SK-N-SH treated with all-trans-retinoic acid at 6 μM for 48 hours (cell line): Measurements from ENCODE around the gene OR11L1.

Experiments
- CSDC2 ChIP-seq: fragments of 250-450 bp; sonication (Bioruptor Pico); IDR thresholded peaks from 2 replicates; pipeline ENCODE4 v1.5.0; 2020; ENCODE audit warnings: mild to moderate bottlenecking, moderate library complexity
- OSR1 ChIP-seq: fragments of 250-450 bp; sonication (Bioruptor Pico); IDR thresholded peaks from 2 replicates; pipeline ENCODE4 v1.8.0; 2022; ENCODE audit warnings: moderate library complexity, mild to moderate bottlenecking, inconsistent platforms
- RARB ChIP-seq: fragments of 250-450 bp; sonication (Bioruptor Pico); IDR thresholded peaks from 2 replicates; pipeline ENCODE4 v1.8.0; 2021; ENCODE audit warnings: mild to moderate bottlenecking, moderate library complexity
- ZFP30 ChIP-seq: fragments of 450-650 bp; formaldehyde crosslinking; IDR thresholded peaks from 2 replicates; pipeline ENCODE4 v1.5.0; 2022; ENCODE audit warnings: mild to moderate bottlenecking, moderate library complexity
- ZNF70 ChIP-seq: fragments of 450-650 bp; formaldehyde crosslinking; IDR thresholded peaks from 2 replicates; pipeline ENCODE4 v1.5.0; 2020; ENCODE audit warnings: mild to moderate bottlenecking, moderate library complexity
- TF ChIP-seq, protein P1 (sequence below): fragments of 250-450 bp; sonication (Bioruptor Pico); IDR thresholded peaks from 2 replicates; pipeline ENCODE4 v1.8.0; 2020; ENCODE audit warnings: mild to moderate bottlenecking, moderate library complexity, borderline replicate concordance
- TF ChIP-seq, protein P2 (sequence below): fragments of 250-450 bp; sonication (Bioruptor Pico); IDR thresholded peaks from 2 replicates; pipeline ENCODE4 v1.5.0; 2020; ENCODE audit warnings: mild to moderate bottlenecking, moderate library complexity
- TF ChIP-seq, protein P3 (sequence below): fragments of 250-450 bp; sonication (Bioruptor Pico); IDR thresholded peaks from 2 replicates; pipeline ENCODE4 v1.5.1; 2020; ENCODE audit warnings: low read depth, mild to moderate bottlenecking, moderate library complexity

DNA sequence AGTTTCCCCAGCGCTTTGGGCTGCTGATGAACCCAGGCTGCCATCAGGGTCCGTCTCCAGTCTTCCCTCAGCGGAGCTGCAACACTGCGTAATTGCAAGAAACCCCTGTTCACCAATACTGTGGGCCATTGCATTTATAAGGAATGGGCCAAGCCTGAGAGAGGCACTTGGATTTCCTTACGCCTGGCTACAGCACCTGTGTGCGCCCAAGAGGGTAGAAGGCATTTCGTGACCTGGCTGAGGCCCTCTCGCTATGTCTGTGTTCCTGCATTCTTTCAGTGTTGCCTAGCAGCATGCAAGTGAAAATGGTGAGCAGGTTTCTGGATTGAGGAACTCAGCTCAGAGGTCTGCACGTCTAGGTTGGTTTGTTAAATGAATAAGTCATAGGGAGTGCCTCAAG is 41.6 kb upstream of the OR11L1 start:
- TF ChIP-seq, protein P1, sequence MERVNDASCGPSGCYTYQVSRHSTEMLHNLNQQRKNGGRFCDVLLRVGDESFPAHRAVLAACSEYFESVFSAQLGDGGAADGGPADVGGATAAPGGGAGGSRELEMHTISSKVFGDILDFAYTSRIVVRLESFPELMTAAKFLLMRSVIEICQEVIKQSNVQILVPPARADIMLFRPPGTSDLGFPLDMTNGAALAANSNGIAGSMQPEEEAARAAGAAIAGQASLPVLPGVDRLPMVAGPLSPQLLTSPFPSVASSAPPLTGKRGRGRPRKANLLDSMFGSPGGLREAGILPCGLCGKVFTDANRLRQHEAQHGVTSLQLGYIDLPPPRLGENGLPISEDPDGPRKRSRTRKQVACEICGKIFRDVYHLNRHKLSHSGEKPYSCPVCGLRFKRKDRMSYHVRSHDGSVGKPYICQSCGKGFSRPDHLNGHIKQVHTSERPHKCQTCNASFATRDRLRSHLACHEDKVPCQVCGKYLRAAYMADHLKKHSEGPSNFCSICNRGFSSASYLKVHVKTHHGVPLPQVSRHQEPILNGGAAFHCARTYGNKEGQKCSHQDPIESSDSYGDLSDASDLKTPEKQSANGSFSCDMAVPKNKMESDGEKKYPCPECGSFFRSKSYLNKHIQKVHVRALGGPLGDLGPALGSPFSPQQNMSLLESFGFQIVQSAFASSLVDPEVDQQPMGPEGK (CRISPR knock-in tag) = no peak
- TF ChIP-seq CSDC2 (CRISPR knock-in tag) (no peak), OSR1 (no peak), ZNF70 (no peak), RARB (CRISPR knock-in tag) (no peak), ZFP30 (CRISPR knock-in tag) (no peak)
- TF ChIP-seq, protein P2, sequence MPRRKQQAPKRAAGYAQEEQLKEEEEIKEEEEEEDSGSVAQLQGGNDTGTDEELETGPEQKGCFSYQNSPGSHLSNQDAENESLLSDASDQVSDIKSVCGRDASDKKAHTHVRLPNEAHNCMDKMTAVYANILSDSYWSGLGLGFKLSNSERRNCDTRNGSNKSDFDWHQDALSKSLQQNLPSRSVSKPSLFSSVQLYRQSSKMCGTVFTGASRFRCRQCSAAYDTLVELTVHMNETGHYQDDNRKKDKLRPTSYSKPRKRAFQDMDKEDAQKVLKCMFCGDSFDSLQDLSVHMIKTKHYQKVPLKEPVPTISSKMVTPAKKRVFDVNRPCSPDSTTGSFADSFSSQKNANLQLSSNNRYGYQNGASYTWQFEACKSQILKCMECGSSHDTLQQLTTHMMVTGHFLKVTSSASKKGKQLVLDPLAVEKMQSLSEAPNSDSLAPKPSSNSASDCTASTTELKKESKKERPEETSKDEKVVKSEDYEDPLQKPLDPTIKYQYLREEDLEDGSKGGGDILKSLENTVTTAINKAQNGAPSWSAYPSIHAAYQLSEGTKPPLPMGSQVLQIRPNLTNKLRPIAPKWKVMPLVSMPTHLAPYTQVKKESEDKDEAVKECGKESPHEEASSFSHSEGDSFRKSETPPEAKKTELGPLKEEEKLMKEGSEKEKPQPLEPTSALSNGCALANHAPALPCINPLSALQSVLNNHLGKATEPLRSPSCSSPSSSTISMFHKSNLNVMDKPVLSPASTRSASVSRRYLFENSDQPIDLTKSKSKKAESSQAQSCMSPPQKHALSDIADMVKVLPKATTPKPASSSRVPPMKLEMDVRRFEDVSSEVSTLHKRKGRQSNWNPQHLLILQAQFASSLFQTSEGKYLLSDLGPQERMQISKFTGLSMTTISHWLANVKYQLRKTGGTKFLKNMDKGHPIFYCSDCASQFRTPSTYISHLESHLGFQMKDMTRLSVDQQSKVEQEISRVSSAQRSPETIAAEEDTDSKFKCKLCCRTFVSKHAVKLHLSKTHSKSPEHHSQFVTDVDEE (CRISPR knock-in tag) = no peak
- TF ChIP-seq, protein P3, sequence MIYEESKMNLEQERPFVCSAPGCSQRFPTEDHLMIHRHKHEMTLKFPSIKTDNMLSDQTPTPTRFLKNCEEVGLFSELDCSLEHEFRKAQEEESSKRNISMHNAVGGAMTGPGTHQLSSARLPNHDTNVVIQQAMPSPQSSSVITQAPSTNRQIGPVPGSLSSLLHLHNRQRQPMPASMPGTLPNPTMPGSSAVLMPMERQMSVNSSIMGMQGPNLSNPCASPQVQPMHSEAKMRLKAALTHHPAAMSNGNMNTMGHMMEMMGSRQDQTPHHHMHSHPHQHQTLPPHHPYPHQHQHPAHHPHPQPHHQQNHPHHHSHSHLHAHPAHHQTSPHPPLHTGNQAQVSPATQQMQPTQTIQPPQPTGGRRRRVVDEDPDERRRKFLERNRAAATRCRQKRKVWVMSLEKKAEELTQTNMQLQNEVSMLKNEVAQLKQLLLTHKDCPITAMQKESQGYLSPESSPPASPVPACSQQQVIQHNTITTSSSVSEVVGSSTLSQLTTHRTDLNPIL (CRISPR knock-in tag) = no peak
